ENCODE measurements around the gene NCOA7.

NCOA7 gene, protein sequence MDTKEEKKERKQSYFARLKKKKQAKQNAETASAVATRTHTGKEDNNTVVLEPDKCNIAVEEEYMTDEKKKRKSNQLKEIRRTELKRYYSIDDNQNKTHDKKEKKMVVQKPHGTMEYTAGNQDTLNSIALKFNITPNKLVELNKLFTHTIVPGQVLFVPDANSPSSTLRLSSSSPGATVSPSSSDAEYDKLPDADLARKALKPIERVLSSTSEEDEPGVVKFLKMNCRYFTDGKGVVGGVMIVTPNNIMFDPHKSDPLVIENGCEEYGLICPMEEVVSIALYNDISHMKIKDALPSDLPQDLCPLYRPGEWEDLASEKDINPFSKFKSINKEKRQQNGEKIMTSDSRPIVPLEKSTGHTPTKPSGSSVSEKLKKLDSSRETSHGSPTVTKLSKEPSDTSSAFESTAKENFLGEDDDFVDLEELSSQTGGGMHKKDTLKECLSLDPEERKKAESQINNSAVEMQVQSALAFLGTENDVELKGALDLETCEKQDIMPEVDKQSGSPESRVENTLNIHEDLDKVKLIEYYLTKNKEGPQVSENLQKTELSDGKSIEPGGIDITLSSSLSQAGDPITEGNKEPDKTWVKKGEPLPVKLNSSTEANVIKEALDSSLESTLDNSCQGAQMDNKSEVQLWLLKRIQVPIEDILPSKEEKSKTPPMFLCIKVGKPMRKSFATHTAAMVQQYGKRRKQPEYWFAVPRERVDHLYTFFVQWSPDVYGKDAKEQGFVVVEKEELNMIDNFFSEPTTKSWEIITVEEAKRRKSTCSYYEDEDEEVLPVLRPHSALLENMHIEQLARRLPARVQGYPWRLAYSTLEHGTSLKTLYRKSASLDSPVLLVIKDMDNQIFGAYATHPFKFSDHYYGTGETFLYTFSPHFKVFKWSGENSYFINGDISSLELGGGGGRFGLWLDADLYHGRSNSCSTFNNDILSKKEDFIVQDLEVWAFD

DNA sequence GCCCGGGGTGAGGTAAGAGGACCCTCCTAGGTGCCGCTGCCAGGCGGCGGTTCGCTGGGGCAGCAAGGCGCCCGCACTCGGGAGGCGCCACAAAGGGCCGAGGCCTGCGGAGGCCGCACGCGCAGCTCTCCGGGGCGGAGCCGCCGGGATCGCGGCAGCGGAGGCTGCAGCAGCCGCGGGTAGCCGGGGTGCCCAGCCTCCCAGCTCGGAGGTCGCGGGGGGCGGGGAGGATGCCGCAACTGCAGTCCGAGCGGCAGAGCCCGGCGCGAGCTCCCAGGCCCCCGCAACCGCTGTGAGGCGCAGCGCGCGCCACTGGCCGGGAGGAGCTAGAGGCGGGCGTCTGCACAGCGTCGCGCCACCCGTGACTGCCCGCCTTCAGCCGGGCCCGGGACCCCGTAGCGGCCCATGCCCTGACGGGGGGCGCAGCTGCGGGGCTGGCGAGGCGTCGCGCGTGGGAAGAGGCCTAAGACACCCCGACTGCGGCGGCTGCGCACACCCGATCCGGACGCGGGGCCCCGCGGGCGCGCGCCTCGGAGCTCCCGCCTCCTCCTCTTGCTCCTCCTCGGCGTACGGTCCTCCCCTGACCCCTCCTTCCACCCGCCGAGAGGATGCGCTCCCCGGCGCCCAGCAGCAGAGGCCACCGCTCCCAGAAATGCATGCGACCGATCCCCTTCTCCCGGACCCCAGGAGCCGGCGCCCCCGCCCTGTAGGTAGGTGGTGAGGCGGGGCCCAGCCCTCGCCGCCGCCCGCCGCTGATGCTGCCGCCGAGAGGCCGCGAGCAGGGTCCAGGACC, at the start of gene NCOA7:
Gene NCOA7, plus strand, starts transcription at position 603 of the 793 bp plus-strand sequence. CDS start 24,395 bp downstream, outside the sequence.
- ATAC-seq (peak; percentile 88), DNase-seq (ENCODE audit: low spot score in 2 of 2) (peak; percentile 65 to 89)
- H3K27ac Mint-ChIP-seq = peak within 1 kb of the TSS; percentile 96
- H3K4me3 Mint-ChIP-seq = peak within 1 kb of the TSS; percentile 88
- peaks cover 42% of the 10 kb centered on the region for H3K36me3 Mint-ChIP-seq
- peaks cover 49% of the 10 kb centered on the region for H3K4me1 Mint-ChIP-seq
- no peaks in the 10 kb centered on the region for H3K9me3 Mint-ChIP-seq

DNA sequence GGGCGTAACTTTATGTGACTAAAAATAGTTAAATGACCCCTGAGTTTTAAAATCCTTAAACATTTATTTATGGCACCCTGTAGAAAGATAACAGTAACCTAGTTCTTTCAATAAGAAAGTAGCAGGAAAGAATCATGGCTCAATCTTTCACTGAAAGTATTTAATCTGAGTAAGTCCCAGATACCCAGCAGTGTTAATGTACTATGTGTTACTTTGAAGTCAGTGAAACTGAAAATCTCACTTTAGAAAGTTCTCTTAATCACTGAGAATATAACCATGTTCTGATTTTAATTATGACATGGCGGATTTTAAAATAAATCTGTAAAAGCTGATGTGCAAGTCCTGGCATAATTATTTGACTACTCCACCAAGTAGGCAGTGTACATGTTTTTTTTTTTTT, 49.4 kb upstream of the NCOA7 start:
- Mint-ChIP-seq H3K27ac (no peak overlapping the region), H3K36me3 (no peaks in the 10 kb centered on the region), H3K4me3 (no peak overlapping the region), H3K4me1 (peaks cover 4% of the 10 kb centered on the region), H3K9me3 (no peaks in the 10 kb centered on the region)
- no peak for DNase-seq (ENCODE audit: low spot score in 2 of 2)
- peak; percentile 62 for ATAC-seq

DNA sequence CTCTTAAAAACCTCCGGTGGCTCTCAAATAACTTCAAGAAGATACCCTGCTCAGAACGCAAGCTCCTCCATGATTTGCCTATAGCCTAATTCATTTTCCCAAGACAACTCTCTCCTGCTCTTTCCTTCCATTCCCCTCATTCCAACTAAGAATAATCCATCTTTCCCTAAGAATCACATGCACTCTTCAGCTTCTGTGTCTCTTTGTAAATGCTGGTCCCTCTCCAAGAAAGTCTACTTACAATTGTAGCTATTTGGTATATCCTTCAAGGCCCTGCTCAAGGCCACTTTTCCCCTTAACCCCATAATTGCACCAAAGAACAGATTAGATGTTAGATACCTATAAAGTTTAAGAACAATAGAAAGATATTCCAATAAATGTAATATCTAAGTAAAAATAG, 48.7 kb upstream of the NCOA7 start:
- Mint-ChIP-seq H3K27ac (no peak overlapping the region), H3K4me3 (no peak overlapping the region), H3K36me3 (no peaks in the 10 kb centered on the region), H3K9me3 (no peaks in the 10 kb centered on the region), H3K4me1 (peaks cover 11% of the 10 kb centered on the region)
- DNase-seq (ENCODE audit: low spot score in 2 of 2) = no peak
- ATAC-seq = no peak

DNA sequence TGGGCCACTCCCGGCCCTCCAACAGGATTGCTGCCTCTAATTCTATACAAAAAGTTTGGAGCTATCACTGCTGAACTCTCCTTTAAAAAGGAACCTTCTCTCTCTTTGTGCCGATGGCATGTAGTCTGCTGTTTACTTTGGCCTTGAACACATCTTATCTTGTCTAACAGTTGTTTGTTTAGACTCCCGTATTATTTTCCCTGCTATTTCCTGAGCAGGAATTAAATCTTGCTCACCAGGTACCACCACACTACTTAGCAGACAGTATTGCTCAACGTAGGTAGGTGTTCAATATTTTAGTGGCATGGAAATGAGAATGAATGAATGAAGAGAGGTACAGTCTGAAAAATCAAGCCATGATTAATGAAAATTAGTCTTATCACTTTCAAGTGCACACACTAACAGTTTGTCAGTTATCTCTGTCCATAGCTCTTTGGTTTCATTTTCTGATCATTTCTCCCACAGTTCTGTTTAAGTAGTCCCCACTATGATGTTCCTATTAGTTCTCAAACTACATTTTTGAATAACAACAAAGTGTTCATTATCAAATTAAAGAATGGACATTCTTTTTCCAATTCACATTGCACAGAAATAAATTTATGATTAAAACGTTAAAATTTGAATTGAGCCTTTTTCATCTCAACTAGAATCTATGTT, 48.2 kb upstream of the NCOA7 start:
- ATAC-seq = no peak
- H3K4me1 Mint-ChIP-seq = peaks cover 12% of the 10 kb centered on the region
- H3K9me3 Mint-ChIP-seq = no peaks in the 10 kb centered on the region
- DNase-seq (ENCODE audit: low spot score in 2 of 2) = no peak
- no peak overlapping the region for H3K4me3 Mint-ChIP-seq
- H3K27ac Mint-ChIP-seq = no peak overlapping the region
- H3K36me3 Mint-ChIP-seq = no peaks in the 10 kb centered on the region

DNA sequence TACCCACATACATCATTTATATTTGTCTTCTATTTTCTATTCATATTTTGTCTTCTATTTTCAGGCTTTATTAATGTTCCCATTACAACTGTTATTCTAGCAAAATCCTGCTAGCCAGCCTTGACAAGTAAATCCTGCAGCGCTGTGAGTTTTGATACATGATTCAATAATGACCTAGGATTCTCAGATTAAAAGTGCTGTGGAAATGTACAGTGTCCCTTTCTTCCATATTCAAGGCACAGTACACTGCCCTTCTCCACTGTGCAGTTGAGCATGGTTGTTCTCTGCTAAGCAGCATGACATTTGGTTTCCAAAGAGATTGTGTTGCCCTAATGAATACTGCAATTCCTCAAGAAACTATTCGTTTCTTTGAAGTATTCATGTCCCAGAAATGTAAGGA, 47.2 kb upstream of the NCOA7 start:
- no peaks in the 10 kb centered on the region for H3K9me3 Mint-ChIP-seq
- H3K4me1 Mint-ChIP-seq = peaks cover 20% of the 10 kb centered on the region
- H3K4me3 Mint-ChIP-seq = no peak overlapping the region
- ATAC-seq (no peak), DNase-seq (ENCODE audit: low spot score in 2 of 2) (no peak)
- no peak overlapping the region for H3K27ac Mint-ChIP-seq
- H3K36me3 Mint-ChIP-seq = no peaks in the 10 kb centered on the region

DNA sequence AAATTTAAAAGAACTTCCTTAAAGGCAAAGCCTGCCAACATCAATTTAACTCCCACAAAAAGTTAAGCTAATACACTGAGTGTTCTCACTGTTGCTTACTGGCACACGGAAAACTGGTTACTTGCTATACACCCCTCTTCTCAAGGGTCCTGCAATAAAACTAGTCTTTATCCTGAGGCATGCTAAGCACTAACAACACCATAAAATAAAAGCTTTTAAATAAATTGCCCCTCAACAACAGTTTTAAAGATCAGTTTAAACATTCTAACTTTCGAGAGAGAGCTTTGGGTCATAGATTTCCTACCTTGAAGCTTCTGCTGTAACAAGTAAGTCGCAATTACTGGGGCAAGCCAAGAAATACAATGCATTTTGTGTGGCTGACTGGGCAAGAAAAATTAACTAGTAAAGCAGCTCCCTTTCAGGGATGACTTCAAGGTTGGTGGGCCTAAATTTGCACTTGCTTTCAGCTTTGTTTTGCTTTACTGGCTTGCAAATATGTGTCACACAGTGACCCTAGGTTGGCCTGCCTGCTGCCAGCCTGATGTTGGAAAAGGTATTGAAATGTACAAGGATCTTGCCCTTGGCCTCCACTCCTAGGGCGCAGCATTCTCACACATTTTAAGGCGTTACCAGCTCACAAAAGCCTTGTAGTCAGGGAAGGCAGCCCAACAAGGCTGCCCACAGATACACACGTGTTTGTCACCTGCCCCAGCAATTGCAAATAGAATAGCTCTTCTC, 45.3 kb upstream of the NCOA7 start:
- Mint-ChIP-seq H3K9me3 (no peaks in the 10 kb centered on the region), H3K36me3 (peaks cover 6% of the 10 kb centered on the region), H3K27ac (no peak overlapping the region), H3K4me1 (peaks cover 33% of the 10 kb centered on the region), H3K4me3 (peak overlapping the region; percentile 91)
- DNase-seq (ENCODE audit: low spot score in 2 of 2) (no peak), ATAC-seq (no peak)

DNA sequence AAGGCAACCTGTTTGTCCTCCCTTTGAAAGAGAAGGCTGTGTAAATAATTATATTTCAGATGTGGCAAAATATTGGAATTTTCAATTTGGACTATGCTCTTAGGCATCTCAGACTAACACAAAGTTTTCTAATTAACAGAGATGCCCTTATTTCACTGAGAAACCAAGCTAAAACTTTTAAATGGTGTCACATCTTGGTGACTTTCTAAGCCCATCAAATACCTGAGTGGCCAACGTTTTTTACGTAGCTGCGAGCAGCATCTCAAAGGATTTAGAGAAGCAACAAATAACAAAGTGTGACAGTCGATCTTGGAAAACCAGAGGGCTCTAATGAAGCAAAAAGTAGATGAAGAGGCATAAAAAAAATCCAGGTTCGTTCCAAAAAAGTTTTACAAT, 44.7 kb upstream of the NCOA7 start:
- peak overlapping the region; percentile 91 for H3K4me3 Mint-ChIP-seq
- no peaks in the 10 kb centered on the region for H3K9me3 Mint-ChIP-seq
- ATAC-seq (no peak), DNase-seq (ENCODE audit: low spot score in 2 of 2) (no peak)
- peaks cover 37% of the 10 kb centered on the region for H3K4me1 Mint-ChIP-seq
- H3K36me3 Mint-ChIP-seq = peaks cover 6% of the 10 kb centered on the region
- H3K27ac Mint-ChIP-seq = no peak overlapping the region

DNA sequence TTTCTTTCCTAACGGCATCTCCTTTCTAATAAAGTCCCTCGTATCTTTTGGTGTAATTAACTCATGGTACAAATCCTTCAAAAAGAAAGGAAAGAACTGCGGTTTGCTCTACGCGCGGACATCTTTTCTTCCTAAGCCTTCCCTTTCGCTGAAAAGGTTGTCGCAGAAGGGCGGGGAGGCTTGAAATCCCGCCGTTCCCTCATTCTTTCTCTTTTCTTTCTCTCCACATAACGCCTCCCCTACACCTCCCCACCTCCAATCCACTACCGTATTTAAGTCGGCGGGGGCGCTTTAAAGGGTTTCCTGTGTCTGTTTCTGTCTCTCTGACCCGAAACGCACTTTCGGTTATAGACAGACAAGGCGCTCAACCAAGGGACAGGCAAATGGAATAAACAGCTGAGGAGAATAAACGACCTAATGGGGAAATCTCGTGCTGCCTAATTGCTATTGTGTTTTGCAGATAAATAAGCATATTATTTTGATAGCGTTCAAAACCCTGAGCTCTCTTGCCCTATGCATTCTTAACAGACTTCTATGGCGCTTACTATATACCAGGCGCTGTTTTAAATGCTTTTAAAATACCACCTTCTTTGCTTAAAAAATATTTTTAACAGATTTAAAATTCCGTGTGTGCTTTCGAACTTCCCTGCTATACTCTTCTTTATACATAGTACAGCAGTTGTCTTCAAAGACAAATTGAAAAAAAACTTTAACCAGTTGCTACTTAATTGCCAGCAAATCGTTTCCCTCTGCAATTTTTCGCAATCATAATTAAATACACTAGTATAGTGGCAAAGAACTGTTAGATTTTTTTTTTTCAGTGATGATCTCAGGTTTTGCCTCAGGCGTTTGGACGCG, 43.8 kb upstream of the NCOA7 start:
- Mint-ChIP-seq H3K4me3 (peak overlapping the region; percentile 91), H3K27ac (peak overlapping the region; percentile 5), H3K9me3 (no peaks in the 10 kb centered on the region), H3K36me3 (peaks cover 6% of the 10 kb centered on the region), H3K4me1 (peaks cover 37% of the 10 kb centered on the region)
- DNase-seq (ENCODE audit: low spot score in 2 of 2) (peak; percentile 28 to 68), ATAC-seq (peak; percentile 71)

DNA sequence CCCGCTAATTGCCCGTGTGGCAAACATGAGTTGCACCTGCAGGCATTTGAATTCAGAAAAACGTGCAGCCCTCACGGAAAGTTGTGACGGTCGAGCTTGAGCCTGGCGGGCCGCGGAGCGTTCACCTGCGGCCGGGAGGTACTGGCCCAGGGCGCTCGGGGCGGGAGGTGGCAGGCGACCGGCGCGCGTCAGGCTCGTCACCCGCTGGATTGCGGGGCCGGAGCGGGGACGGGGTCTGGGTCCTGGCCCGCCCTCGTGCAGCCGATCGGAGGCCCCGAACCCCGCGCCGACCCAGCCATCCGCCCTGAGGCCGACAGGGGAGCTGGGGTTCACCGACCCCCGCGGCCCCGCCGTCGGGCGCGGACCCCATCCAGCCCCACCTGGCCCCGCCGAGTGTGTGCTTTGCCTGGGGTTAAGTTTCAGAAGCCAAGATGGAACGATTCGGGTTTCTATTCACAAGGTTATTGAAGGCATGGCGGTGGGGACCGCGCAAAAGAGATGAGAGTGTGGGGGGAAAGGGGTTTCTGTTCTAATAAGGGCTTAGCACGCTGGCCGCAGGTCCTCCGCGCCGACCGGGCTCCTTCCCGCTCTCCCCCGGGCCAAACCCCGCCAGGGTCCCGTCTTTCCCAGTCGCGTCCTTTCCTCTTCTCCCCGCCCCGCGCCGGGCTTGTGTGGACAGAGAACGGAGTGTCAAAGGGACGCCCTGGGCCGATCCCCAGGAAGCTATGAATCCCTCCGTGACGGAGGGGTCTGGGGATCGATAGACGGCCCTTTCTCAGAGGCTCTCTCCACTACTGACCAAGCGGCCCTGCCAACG, 43.0 kb upstream of the NCOA7 start:
- H3K4me3 Mint-ChIP-seq = peak overlapping the region; percentile 91
- H3K36me3 Mint-ChIP-seq = peaks cover 6% of the 10 kb centered on the region
- H3K4me1 Mint-ChIP-seq = peaks cover 37% of the 10 kb centered on the region
- no peak overlapping the region for H3K27ac Mint-ChIP-seq
- ATAC-seq = peak; percentile 8
- DNase-seq (ENCODE audit: low spot score in 2 of 2) = peak in 1 of 2 donors; percentile 64
- H3K9me3 Mint-ChIP-seq = no peaks in the 10 kb centered on the region

DNA sequence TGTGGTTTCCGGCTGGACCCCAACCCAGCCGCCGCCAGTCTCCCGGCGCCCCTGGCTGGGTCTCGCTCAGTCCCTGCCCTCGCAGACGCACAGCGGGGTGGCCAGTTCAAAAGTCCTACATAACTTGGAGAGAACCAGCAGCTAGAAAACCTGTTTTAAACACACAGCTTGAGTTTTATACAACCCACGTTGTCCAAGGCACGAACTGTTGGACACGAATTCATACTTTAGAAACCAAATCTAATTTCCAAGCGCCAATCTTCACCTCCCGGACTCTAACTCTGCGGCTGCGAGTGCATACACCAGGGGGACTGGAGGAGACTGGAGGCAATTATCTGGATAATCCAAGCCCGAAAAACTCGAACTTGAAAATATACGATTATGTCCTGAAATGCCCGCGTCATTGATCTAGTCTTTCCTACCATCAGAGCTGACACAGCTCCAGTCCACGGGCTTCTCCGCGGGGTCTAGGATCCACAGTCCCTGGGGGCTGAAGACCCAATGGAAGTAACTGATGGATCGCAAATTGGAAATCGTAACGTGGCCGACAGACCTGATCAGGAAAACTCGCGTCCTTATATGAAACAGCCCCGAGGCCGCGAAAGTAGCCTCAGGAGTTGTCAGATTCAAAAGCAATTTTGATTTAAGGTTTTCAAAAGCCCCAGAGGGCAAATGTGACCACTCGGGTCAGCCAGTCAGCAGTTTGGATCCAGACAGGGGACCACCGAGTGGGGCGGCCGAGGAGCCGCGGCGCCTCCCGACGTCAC, 42.2 kb upstream of the NCOA7 start:
- Mint-ChIP-seq H3K4me1 (peaks cover 37% of the 10 kb centered on the region), H3K4me3 (peak overlapping the region; percentile 91), H3K36me3 (peaks cover 6% of the 10 kb centered on the region), H3K27ac (no peak overlapping the region), H3K9me3 (no peaks in the 10 kb centered on the region)
- peak; percentile 1 for ATAC-seq
- DNase-seq (ENCODE audit: low spot score in 2 of 2) = peak in 1 of 2 donors; percentile 53

DNA sequence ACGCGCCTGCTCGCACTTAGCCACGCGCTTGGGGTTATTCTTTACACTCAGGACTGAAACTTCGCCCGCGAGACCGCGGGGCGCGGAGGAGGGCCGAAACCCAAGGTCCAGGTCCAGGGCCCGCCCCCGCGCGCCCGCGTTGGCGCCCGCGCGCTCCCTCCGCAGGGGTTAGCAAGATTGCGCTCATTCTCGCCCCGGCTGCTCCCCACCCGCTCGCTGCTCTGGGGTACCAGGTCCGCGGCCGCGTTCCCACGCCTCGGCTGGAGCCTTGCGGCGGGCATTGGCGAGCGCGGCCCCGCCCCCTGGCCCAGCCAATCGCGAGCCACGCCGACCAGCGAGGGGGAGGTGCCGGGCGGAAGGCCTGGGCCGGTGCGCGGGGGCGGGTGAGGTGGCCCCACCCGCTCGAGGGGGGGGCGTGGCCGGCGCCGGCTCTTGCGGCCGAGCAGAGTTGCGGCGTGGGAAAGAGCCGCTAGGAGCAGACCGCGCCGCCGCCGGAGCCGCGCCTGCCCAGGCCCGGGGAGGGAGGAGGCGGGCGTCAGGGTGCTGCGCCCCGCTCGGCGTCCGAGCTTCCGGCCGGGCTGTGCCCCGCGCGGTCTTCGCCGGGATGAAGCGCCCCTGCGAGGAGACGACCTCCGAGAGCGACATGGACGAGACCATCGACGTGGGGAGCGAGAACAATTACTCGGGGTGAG, 41.4 kb upstream of the NCOA7 start, which contains the start of gene HEY2:
Gene HEY2, plus strand, starts transcription at position 460 of the 692 bp plus-strand sequence. Its CDS starts 145 bp downstream, at position 605.
- Mint-ChIP-seq H3K4me1 (peaks cover 37% of the 10 kb centered on the region), H3K27ac (peak within 1 kb of the TSS; percentile 16), H3K9me3 (no peaks in the 10 kb centered on the region), H3K4me3 (peak within 1 kb of the TSS; percentile 91), H3K36me3 (peaks cover 6% of the 10 kb centered on the region)
- DNase-seq (ENCODE audit: low spot score in 2 of 2) (peak; percentile 86 to 92), ATAC-seq (peak; percentile 89)
